ENCODE measurements around the gene UBAP1.
"Not testable (repeated sequence)": the region's sequence is repeated elsewhere in the genome, so short reads cannot be mapped to it uniquely, and the experiment has no call there.

DNA sequence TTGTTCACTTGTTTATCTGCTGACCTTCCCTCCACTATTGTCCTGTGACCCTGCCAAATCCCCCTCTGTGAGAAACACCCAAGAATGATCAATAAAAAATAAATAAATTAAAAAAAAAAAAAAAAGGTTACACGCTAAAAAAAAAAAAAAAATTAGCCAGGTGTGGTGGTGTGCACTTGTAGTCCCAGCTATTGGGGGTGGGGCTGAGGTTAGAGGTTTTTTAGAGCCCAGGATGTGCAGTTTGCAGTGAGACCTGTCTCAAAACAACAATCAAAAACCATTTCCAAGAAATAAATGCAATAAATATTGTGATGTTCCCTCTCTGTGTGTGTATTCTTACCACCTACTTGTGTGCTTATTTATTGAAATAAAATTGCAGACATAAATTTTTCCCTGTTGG, 40.2 kb upstream of the UBAP1 start:
- not testable (repeated sequence) for TF ChIP-seq CTCF (IDR thresholded peaks at IDR 0.05); SIN3A (IDR thresholded peaks at IDR 0.05; ENCODE audit: borderline replicate concordance, low read depth, low read length); NRF1 (IDR thresholded peaks at IDR 0.05; ENCODE audit: low read depth, low read length); YY1 (IDR thresholded peaks at IDR 0.05; ENCODE audit: low read depth); EP300 (IDR thresholded peaks at IDR 0.05; ENCODE audit: borderline replicate concordance in 1 of 2, low read depth in 1 of 2, low read length in 1 of 2); RAD21 (IDR thresholded peaks at IDR 0.05; ENCODE audit: low read length)
- TF ChIP-seq, protein P1, sequence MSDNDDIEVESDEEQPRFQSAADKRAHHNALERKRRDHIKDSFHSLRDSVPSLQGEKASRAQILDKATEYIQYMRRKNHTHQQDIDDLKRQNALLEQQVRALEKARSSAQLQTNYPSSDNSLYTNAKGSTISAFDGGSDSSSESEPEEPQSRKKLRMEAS (IDR thresholded peaks at IDR 0.05; ENCODE audit: low read depth): not testable (repeated sequence)

All from SK-N-SH (cell line).